ENCODE results near the gene ARF6. TPM values are rescaled to one million over a fixed set of nuclear protein-coding genes. Genes with fewer than 3 reads are reported as not detected.

The ARF6 gene
- polyA plus RNA-seq, 1 donor (not counting 4 experiments of a cell fraction or from before 2014, with no cell fraction given), result 53.4 TPM

DNA sequence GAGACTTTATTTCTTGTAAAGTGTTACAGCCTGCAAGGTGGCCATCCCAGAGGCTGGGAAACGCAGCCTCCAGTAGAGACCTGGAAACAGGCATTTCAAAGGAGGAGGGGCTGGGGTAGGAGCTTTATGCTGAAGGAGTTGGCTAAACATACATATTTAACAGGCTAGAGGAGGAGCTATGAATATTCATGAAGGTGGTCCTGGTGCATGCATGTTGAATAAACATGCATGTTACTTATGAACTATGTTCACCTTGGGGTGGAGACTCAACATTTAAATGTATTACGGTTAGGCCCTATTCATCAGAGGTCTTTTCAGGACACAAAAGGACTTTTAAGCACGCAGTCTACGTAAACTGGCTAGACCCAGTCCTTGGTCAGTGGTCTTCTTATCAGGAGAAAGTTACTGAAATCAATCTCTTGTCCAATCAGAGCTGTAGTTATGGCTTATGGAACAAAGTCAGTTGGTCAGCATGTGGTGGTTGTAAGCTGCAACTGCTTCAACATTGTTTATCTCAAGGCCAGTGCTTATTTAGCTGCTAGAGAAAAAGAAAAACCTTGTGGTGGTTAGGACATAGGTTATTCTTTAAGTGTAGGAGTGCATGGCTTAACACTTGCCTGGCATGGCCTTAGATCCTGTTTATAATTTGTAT lies 11.4 kb upstream of the ARF6 start:
- H3K4me3 ChIP-seq (ENCODE audit: control insufficient read depth in 2 of 3, extremely low read depth in 1 of 3, insufficient read depth in 2 of 3, low read depth in 1 of 3, low read length in 3 of 3), result no peak overlapping the region
- no peak overlapping the region for H3K27ac ChIP-seq (ENCODE audit: control insufficient read depth, insufficient read depth, low read length)
- no peaks in the 10 kb centered on the region for H3K36me3 ChIP-seq (ENCODE audit: control insufficient read depth in 2 of 2, extremely low read depth in 1 of 2, insufficient read depth in 2 of 2, low read length in 2 of 2)
- H3K79me2 ChIP-seq (ENCODE audit: control insufficient read depth, insufficient read depth, low read length), result no peaks in the 10 kb centered on the region
- dilution Hi-C loops (cut with MboI; ENCODE audit: extremely low pct_ligation_motif_present, low sequenced_read_pairs), result no loop called here
- DNase-seq (ENCODE audit: low read depth, low spot score), result no peak
- no peaks in the 10 kb centered on the region for H3K9me1 ChIP-seq (ENCODE audit: control insufficient read depth, extremely low read depth, insufficient read depth, low read length)
- H3K9ac ChIP-seq (ENCODE audit: control insufficient read depth, extremely low read depth, insufficient read depth, low read length), result no peak overlapping the region
- peaks cover 24% of the 10 kb centered on the region for H3K4me1 ChIP-seq (ENCODE audit: control insufficient read depth, extremely low read depth, insufficient read depth, low read length)
- FAIRE-seq, result no peak
- no peak overlapping the region for H2AFZ ChIP-seq (ENCODE audit: control insufficient read depth, low read length)
- no peak overlapping the region for H3K4me2 ChIP-seq (ENCODE audit: control insufficient read depth, extremely low read depth, insufficient read depth, low read depth, low read length)
- no peaks in the 10 kb centered on the region for H3K9me3 ChIP-seq (ENCODE audit: control insufficient read depth, low read depth, low read length)
- no peaks in the 10 kb centered on the region for H4K20me1 ChIP-seq (ENCODE audit: control insufficient read depth, extremely low read depth, insufficient read depth, low read length)
- no peaks in the 10 kb centered on the region for H3K27me3 ChIP-seq (ENCODE audit: control insufficient read depth, extremely low read depth, insufficient read depth, low read length)
- TF ChIP-seq, protein P1, sequence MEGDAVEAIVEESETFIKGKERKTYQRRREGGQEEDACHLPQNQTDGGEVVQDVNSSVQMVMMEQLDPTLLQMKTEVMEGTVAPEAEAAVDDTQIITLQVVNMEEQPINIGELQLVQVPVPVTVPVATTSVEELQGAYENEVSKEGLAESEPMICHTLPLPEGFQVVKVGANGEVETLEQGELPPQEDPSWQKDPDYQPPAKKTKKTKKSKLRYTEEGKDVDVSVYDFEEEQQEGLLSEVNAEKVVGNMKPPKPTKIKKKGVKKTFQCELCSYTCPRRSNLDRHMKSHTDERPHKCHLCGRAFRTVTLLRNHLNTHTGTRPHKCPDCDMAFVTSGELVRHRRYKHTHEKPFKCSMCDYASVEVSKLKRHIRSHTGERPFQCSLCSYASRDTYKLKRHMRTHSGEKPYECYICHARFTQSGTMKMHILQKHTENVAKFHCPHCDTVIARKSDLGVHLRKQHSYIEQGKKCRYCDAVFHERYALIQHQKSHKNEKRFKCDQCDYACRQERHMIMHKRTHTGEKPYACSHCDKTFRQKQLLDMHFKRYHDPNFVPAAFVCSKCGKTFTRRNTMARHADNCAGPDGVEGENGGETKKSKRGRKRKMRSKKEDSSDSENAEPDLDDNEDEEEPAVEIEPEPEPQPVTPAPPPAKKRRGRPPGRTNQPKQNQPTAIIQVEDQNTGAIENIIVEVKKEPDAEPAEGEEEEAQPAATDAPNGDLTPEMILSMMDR (optimal IDR thresholded peaks at IDR 0.05 in 1 of 3, IDR thresholded peaks at IDR 0.05 in 1 of 3, conservative IDR thresholded peaks at IDR 0.05 in 1 of 3; ENCODE audit: extremely low read depth in 1 of 3, insufficient read depth in 2 of 3, low read length in 3 of 3), result no peak
- no peak for TF ChIP-seq EZH2 (IDR thresholded peaks at IDR 0.05; ENCODE audit: low read length)

GRCh38 chr14:49882826-49883694 lies 9.8 kb upstream of the ARF6 start:
- Histone ChIP-seq H3K27me3 (ENCODE audit: control insufficient read depth, extremely low read depth, insufficient read depth, low read length) (no peaks in the 10 kb centered on the region), H3K4me2 (ENCODE audit: control insufficient read depth, extremely low read depth, insufficient read depth, low read depth, low read length) (peak overlapping the region; percentile 45), H3K27ac (ENCODE audit: control insufficient read depth, insufficient read depth, low read length) (peak overlapping the region; percentile 63), H3K36me3 (ENCODE audit: control insufficient read depth in 2 of 2, extremely low read depth in 1 of 2, insufficient read depth in 2 of 2, low read length in 2 of 2) (no peaks in the 10 kb centered on the region), H3K9ac (ENCODE audit: control insufficient read depth, extremely low read depth, insufficient read depth, low read length) (no peak overlapping the region), H4K20me1 (ENCODE audit: control insufficient read depth, extremely low read depth, insufficient read depth, low read length) (no peaks in the 10 kb centered on the region), H3K79me2 (ENCODE audit: control insufficient read depth, insufficient read depth, low read length) (no peaks in the 10 kb centered on the region), H3K4me1 (ENCODE audit: control insufficient read depth, extremely low read depth, insufficient read depth, low read length) (peaks cover 24% of the 10 kb centered on the region), H3K9me1 (ENCODE audit: control insufficient read depth, extremely low read depth, insufficient read depth, low read length) (no peaks in the 10 kb centered on the region), H2AFZ (ENCODE audit: control insufficient read depth, low read length) (peak overlapping the region; percentile 42), H3K4me3 (ENCODE audit: control insufficient read depth in 2 of 3, extremely low read depth in 1 of 3, insufficient read depth in 2 of 3, low read depth in 1 of 3, low read length in 3 of 3) (no peak overlapping the region), H3K9me3 (ENCODE audit: control insufficient read depth, low read depth, low read length) (no peaks in the 10 kb centered on the region)
- no peak for TF ChIP-seq EZH2 (IDR thresholded peaks at IDR 0.05; ENCODE audit: low read length)
- TF ChIP-seq, protein P1 (optimal IDR thresholded peaks at IDR 0.05 in 1 of 3, IDR thresholded peaks at IDR 0.05 in 1 of 3, conservative IDR thresholded peaks at IDR 0.05 in 1 of 3; ENCODE audit: extremely low read depth in 1 of 3, insufficient read depth in 2 of 3, low read length in 3 of 3), result no peak
- dilution Hi-C loops (cut with MboI; ENCODE audit: extremely low pct_ligation_motif_present, low sequenced_read_pairs), result no loop called here
- no peak for DNase-seq (ENCODE audit: low read depth, low spot score)
- peak; percentile 73 for FAIRE-seq

Measured in keratinocyte (primary cell).